NCI-H82 (cell line): ENCODE data around the gene IL36RN.

Experiments used
- DNase-seq: peaks from one replicate; lab custom pipeline; 2025; lab: John Stamatoyannopoulos, UW

IL36RN gene

GRCh38 chr2:113058998-113059960 lies at the start of gene IL36RN:
IL36RN (plus strand) TSS chr2:113059198; CDS start chr2:113059439, 241 bp downstream.
- no peak for DNase-seq

GRCh38 chr2:113009622-113010021 lies 49.4 kb upstream of the IL36RN start:
- no peak for DNase-seq

GRCh38 chr2:113010088-113010487 lies 48.9 kb upstream of the IL36RN start:
- no peak for DNase-seq

- no peak for DNase-seq
These were observed 47.9 kb upstream of the IL36RN start for GRCh38 chr2:113011108-113011507.

- no peak for DNase-seq
These were observed 46.3 kb upstream of the IL36RN start for GRCh38 chr2:113012436-113013335.

GRCh38 chr2:113013336-113013661 lies 45.7 kb upstream of the IL36RN start:
- no peak for DNase-seq

GRCh38 chr2:113014067-113014466 lies 44.9 kb upstream of the IL36RN start:
- DNase-seq: no peak

- no peak for DNase-seq
These were observed 44.0 kb upstream of the IL36RN start for GRCh38 chr2:113015042-113015441.

GRCh38 chr2:113015655-113016054 lies 43.3 kb upstream of the IL36RN start:
- no peak for DNase-seq

GRCh38 chr2:113018509-113018908 lies 40.5 kb upstream of the IL36RN start:
- no peak for DNase-seq

- no peak for DNase-seq
These were observed 37.7 kb upstream of the IL36RN start for GRCh38 chr2:113021312-113021711.

GRCh38 chr2:113024764-113025163 lies 34.2 kb upstream of the IL36RN start:
- no peak for DNase-seq

GRCh38 chr2:113025737-113026136 lies 33.3 kb upstream of the IL36RN start:
- no peak for DNase-seq

- no peak for DNase-seq
These were observed 31.3 kb upstream of the IL36RN start for GRCh38 chr2:113027691-113028090.

- no peak for DNase-seq
These were observed 30.9 kb upstream of the IL36RN start for GRCh38 chr2:113028112-113028511.

- DNase-seq: no peak
These were observed 26.3 kb upstream of the IL36RN start for GRCh38 chr2:113032737-113033136.

GRCh38 chr2:113034016-113034415 lies 25.0 kb upstream of the IL36RN start:
- no peak for DNase-seq

- no peak for DNase-seq
These were observed 22.2 kb upstream of the IL36RN start for GRCh38 chr2:113036763-113037162.

GRCh38 chr2:113038291-113038690 lies 20.7 kb upstream of the IL36RN start:
- DNase-seq: no peak

- no peak for DNase-seq
These were observed 19.8 kb upstream of the IL36RN start for GRCh38 chr2:113039158-113039557.

GRCh38 chr2:113039719-113040118 lies 19.3 kb upstream of the IL36RN start:
- DNase-seq: no peak

GRCh38 chr2:113041871-113042270 lies 17.1 kb upstream of the IL36RN start:
- no peak for DNase-seq

- no peak for DNase-seq
These were observed 12.5 kb upstream of the IL36RN start for GRCh38 chr2:113046465-113046864.
